Stimulated activated CD4-positive, alpha-beta T cell treated with anti-CD3 and anti-CD28 coated beads, Interleukin-2, amount 100 ng/mL, for 48 hours (primary cell): Measurements from ENCODE around the gene GUCY2F.

Experiments used
- DNase-seq, 2 donors: peaks; one replicate each; pipeline ENCODE4 v3.0.0-alpha.2; 2020

The GUCY2F gene

GRCh38 chrX:109481986-109482385 lies at the start of gene GUCY2F:
Gene GUCY2F, minus strand, starts transcription at chrX:109482086. Its CDS starts 6,150 bp downstream, at chrX:109475936.
- DNase-seq = no peak

DNA sequence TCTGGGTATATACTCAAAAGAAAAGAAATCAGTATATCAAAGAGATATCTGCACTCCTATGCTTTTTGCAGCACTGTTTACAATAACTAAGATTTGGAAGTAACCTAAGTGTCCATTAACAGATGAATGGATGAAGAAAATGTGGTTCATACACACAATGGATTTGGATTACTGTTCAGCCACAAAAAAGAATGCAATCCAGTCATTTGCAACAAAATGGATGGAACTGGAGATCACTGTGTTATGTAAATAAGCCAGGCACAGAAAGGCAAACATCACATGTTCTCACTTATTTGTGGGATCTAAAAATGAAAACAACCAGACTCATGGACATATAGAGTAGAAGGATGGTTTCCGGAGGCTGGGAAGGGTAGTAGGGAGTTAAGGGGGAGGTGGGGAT lies 37.1 kb upstream of the GUCY2F start:
- DNase-seq = no peak

DNA sequence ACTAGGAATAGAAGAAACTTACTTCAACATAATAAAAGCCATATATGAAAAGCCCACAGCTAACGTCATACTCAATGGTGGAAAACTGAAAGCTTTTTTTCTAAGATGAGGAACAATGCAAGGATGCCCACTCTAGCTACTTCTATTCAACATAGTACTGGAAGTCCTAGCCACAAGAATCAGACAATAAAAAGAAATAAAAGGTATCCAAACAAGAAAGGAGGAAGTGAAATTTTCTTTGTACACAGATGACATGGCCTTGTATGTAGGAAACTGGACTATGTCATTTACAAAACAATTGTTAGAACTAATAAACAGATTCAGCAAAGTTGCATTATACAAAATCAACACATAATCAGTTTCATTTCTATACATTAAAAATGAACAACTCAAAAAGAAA lies 29.2 kb upstream of the GUCY2F start:
- no peak for DNase-seq

GRCh38 chrX:109508915-109509314 lies 27.0 kb upstream of the GUCY2F start:
- DNase-seq = no peak

DNA sequence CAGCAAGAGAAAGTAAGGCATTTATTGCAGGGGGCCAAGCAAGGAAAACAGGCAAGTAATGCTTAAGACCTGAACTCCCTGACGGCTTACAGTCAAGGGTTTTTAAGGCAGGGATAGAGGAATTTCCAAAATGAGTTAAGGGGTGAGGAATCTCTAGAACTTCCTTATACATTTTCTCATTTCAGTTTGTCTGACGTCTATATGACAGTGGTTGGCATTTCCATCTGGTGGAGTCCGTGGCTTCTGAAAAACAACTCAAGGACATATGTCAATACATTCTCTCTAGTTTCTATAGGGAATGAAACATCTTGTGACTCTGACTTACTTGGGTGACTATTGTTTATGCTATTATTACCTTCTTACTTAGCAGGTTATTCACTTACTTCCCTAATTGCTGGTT lies 19.3 kb upstream of the GUCY2F start:
- DNase-seq = no peak

DNA sequence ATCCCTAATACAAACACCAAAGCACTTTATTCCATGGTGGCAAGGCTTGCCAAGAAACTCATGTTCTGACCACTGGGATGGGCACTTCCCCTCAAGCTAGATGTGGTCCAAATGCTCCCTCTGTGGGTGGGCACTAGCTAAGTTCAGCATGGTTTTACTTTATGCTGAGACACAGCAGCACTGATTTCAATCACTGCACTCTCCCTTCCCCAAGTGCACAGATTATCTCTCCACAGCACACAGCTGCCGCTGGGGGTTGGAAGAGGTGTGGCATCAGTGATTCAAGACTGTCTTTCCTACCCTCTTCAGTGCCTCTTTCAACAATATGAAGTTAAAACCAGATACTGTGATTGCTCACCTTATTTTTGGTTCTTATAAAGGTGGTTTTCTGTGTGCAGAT lies 16.5 kb upstream of the GUCY2F start:
- no peak for DNase-seq

GRCh38 chrX:109489174-109489573 lies 7.3 kb upstream of the GUCY2F start:
- no peak for DNase-seq

GRCh38 chrX:109487640-109488039 lies 5.8 kb upstream of the GUCY2F start:
- DNase-seq = no peak

DNA sequence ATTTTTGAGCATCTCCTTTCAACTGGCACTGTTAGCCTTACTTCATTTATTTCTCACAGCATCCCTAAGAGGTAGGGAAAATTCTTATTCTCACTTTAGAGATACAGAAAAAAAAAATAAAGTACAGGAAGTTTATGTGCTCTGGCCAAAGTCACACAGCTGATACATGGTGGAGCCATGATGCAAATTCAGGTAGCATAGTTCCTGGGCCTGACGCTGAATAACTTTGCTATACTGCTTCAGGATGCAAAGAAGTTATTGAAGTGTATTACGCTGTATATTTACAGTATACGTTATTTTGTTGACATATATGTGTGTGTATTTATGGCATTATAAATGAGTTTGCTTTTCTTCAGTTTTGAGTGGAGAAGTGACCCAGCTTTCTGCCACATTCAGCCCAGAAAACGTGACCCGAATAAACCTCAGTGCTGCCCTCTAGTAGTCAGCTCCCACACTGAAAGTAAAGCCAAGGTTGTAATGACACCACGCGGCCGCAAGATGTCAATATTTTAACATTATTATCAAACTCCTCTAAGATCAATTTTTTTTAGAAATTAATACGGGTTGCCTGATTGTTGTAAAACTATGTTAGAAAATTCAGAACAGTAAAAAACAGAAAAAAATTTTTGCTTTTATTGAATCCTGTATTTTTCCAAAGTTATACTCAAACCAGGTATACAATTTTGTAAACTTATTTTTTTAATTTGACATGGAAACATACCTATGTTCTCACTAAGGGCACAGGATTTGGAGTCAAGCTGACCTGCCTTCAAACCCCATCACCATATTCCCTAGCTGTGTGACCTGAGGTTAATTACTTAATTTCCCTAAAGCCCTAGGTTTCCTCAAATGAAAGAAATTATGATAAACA lies 3.8 kb upstream of the GUCY2F start:
- DNase-seq = peak; percentile 40 to 60

- no peak for DNase-seq
Observed at GRCh38 chrX:109484886-109485285, 3.0 kb upstream of the GUCY2F start.

DNA sequence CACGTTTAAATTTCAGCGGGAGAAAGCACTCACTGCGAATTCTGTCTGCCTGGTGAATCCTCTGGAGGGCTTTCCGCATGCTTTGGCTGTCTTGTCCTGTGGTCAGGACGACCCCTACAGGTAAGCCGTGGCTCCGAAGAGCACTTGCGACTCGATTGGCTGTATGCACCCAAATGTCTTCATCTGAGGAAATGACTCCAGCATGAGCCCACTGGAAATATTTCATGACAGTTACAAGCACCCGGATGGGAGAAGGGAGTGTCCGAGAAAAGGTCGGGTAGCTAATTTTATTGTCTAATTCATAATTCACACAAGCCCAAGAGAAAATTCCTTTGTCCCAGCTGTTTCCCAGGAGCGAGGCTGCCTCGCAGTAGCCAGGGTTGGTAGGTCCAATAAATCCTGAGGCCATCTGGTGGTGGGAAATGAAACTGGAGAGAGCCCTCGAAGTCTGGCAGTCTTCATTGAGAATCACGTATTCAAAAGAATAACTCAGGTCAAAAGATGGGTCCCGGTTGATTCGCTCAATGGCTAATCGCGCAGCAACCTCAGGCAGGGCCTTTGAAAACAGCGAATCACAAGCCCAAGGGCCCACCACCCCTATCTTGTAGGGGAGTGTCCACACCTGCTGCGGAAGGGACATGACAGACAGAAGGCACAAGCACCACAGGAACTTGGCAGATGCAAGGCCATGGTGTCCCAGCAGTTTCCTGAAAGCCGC lies 6.6 kb downstream of the GUCY2F start:
- no peak for DNase-seq

- peak in 1 of 2 donors; percentile 25 for DNase-seq
Observed at GRCh38 chrX:109472939-109473735, 8.7 kb downstream of the GUCY2F start.

GRCh38 chrX:109464231-109464630 lies 17.7 kb downstream of the GUCY2F start:
- DNase-seq = no peak

GRCh38 chrX:109463784-109464183 lies 18.1 kb downstream of the GUCY2F start:
- no peak for DNase-seq

- no peak for DNase-seq
Observed at GRCh38 chrX:109448282-109448938, 33.5 kb downstream of the GUCY2F start.

- no peak for DNase-seq
Observed at GRCh38 chrX:109441266-109441665, 40.6 kb downstream of the GUCY2F start.

DNA sequence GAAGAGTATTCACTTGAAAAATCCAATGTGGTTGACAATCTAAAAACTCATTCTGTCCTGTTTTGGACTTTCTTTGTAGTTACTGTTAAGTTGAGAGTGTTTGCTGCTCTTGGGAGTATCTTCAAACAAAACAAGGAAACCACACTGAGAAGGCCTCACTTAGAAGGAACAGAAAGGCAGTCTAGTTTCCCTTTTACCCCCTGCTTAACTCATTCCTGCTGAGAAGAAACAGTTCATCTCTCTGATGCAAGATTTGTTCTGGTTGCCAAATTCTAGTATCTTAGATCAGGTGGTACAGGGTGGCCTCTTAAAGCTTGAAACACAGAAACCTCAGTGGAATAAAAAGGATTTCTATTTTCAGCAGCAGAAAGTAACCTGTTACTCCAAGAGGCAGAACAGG lies 41.4 kb downstream of the GUCY2F start:
- no peak for DNase-seq

GRCh38 chrX:109409181-109409580 lies 72.7 kb downstream of the GUCY2F start:
- no peak for DNase-seq

- no peak for DNase-seq
Observed at GRCh38 chrX:109403922-109404321, 78.0 kb downstream of the GUCY2F start.

DNA sequence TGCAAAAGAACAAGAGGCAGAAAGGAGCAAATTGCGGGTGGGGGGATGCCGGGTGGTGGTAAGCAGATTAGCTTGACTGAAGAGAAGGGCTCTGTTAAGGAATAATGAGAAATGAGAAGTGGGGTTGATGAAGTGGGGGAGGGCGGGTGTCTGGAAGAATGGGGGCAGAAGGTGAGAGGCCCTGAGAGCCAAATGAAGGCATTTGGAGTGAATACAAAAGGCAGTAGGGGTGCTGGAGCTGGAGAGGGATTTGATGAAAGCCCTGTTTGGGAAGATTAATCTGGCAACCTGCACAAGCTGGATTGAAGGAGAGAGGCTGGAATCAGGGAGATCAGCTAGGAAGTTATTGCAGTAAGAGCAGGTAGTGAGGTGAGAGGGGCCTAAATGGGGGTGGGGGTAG lies 82.1 kb downstream of the GUCY2F start:
- DNase-seq = no peak

- DNase-seq = no peak
Observed at GRCh38 chrX:109398833-109399232, 83.1 kb downstream of the GUCY2F start.

- no peak for DNase-seq
Observed at GRCh38 chrX:109398061-109398460, 83.8 kb downstream of the GUCY2F start.

- no peak for DNase-seq
Observed at GRCh38 chrX:109393859-109394258, 88.0 kb downstream of the GUCY2F start.
